Mucosa of descending colon (tissue), 3 donors: Measurements from ENCODE around the gene CFAP61. TPM values are rescaled to one million over a fixed set of nuclear protein-coding genes. Genes with fewer than 3 reads are reported as not detected.

Experiments used
- ATAC-seq: fragments of 200-7000 bp; cut with Tn5 transposase; one replicate; pipeline ENCODE4 v1.9.1; 2020; ENCODE audit warnings: mild to moderate bottlenecking, moderate library complexity
- DNase-seq, 3 donors: peaks; one replicate each; pipeline ENCODE4 v3.0.0-alpha.2; 2020
- H3K36me3 ChIP-seq: fragments of 200-600 bp; one replicate; pipeline ENCODE4 v1.8.0; 2021; ENCODE audit warnings: low read depth, mild to moderate bottlenecking
- H3K4me1 ChIP-seq: fragments of 200-600 bp; one replicate; pipeline ENCODE4 v1.8.0; 2021; ENCODE audit warnings: low read depth, mild to moderate bottlenecking
- H3K4me3 ChIP-seq: fragments of 200-600 bp; one replicate; pipeline ENCODE4 v1.8.0; 2021; ENCODE audit warnings: mild to moderate bottlenecking
- H3K9me3 ChIP-seq: fragments of 200-600 bp; one replicate; pipeline ENCODE4 v1.8.0; 2021; ENCODE audit warnings: mild to moderate bottlenecking
- CTCF ChIP-seq: fragments of 200-600 bp; IDR thresholded peaks from one replicate; pipeline ENCODE4 v1.8.0; 2022; ENCODE audit warnings: antibody characterized with exemption, mild to moderate bottlenecking
- intact Hi-C, 2 donors: fragments of 100-400 bp; cut with DNase I in 1 of 2; cut with micrococcal nuclease in 1 of 2; formaldehyde crosslinking; loops; one replicate each; pipeline versions ENCODE4 v1.11.0 to v1.11.1; 2022; cut with DNase I, micrococcal nuclease
- total RNA-seq, 3 donors: library from RNA; stranded (reverse); fragmentation: NEBNext Ultra II Directional in 2 of 3; extraction: Animal tissue kit (Norgen Biotek cat#: 25700) in 2 of 3; gene quantifications; one replicate each; pipeline versions ENCODE4 v1.2.1 to v1.2.4, GENCODE V29; 2021 to 2023
- donor health status: DM: no; HTN: no; CAD: no; lungs with moderate emphysema.
- donor health status: DM: no; HTN: no; CAD: no.
- donor health status: DM: no; HTN: yes; CAD: no.

The CFAP61 gene
- total RNA-seq, 3 donors from 2014 or later = 0.35 to 0.79 TPM; not detected in 1

- no peak for ATAC-seq
- TF ChIP-seq CTCF = no peak
- Histone ChIP-seq H3K4me1 (no peaks in the 10 kb centered on the region), H3K36me3 (no peaks in the 10 kb centered on the region), H3K9me3 (no peaks in the 10 kb centered on the region), H3K4me3 (no peak overlapping the region)
- DNase-seq = no peak
- intact Hi-C loops = no loop called here
These were observed 212.9 kb downstream of the CFAP61 start for GRCh38 chr20:20265210-20265609.

- no peak for DNase-seq
- no peaks in the 10 kb centered on the region for H3K4me1 ChIP-seq
- ATAC-seq = no peak
- no peak for TF ChIP-seq CTCF
- no peak overlapping the region for H3K4me3 ChIP-seq
- no peaks in the 10 kb centered on the region for H3K9me3 ChIP-seq
- H3K36me3 ChIP-seq = no peaks in the 10 kb centered on the region
- intact Hi-C loops = no loop called here
These were observed 214.2 kb downstream of the CFAP61 start for GRCh38 chr20:20266552-20266951.

- Histone ChIP-seq H3K4me3 (no peak overlapping the region), H3K36me3 (no peaks in the 10 kb centered on the region), H3K9me3 (no peaks in the 10 kb centered on the region), H3K4me1 (no peaks in the 10 kb centered on the region)
- ATAC-seq (no peak), DNase-seq (no peak)
- no peak for TF ChIP-seq CTCF
- intact Hi-C loops = no loop called here
These were observed 215.5 kb downstream of the CFAP61 start for GRCh38 chr20:20267685-20268370.

GRCh38 chr20:20271271-20271670 is 218.9 kb downstream of the CFAP61 start:
- DNase-seq (no peak), ATAC-seq (no peak)
- intact Hi-C loops = no loop called here
- Histone ChIP-seq H3K4me1 (no peaks in the 10 kb centered on the region), H3K36me3 (no peaks in the 10 kb centered on the region), H3K4me3 (no peak overlapping the region), H3K9me3 (no peaks in the 10 kb centered on the region)
- no peak for TF ChIP-seq CTCF

- no peak for TF ChIP-seq CTCF
- Histone ChIP-seq H3K4me1 (no peaks in the 10 kb centered on the region), H3K36me3 (no peaks in the 10 kb centered on the region), H3K9me3 (no peaks in the 10 kb centered on the region), H3K4me3 (no peak overlapping the region)
- intact Hi-C loops = no loop called here
- DNase-seq (no peak), ATAC-seq (no peak)
These were observed 220.4 kb downstream of the CFAP61 start for GRCh38 chr20:20272686-20273085.

GRCh38 chr20:20273286-20273685 is 221.0 kb downstream of the CFAP61 start:
- H3K36me3 ChIP-seq = no peaks in the 10 kb centered on the region
- H3K4me1 ChIP-seq = no peaks in the 10 kb centered on the region
- ATAC-seq = no peak
- intact Hi-C loops = no loop called here
- no peak for TF ChIP-seq CTCF
- H3K9me3 ChIP-seq = no peaks in the 10 kb centered on the region
- H3K4me3 ChIP-seq = no peak overlapping the region
- DNase-seq = no peak
